ENCODE measurements around the gene CRYBG2.

Gene CRYBG2

DNA sequence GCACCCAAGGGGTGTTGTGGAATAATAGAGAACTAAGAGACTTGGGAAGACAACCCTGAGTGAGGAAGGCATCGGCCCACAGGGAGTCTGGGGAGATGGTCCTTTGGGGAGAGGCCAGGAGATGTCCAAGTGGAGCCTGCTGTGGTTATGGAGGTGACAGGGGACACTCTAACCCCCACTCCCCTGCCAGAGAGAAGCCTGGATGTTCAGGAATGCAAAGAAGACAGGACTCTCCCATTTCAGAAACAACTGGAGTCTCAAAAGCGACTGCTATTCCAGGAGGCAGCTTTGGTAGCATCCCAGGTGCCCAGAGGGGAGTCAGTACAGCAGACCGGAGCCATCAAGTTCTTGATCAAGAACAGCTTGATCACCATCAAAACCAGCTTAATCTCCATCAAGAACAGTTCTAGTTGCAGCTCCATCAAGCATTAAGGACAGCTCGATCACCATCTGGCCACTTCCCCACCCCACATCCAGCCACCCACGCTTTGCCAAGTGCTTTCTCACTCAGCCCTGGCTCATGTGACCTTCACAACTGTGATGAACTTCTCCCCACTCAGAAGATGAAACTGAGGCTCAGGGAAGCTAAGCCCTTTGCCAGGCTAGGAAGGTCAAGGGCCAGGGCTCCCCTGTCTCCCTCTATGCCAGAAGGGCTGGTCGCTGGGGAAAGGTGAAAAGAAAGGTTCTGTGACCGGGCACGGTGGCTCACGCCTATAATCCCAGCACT is 35.4 kb downstream of the CRYBG2 start:
- DNase-seq = peak in 1 of 3 donors; percentile 54
- H3K4me3 ChIP-seq (ENCODE audit: control insufficient read depth in 1 of 7, extremely low read depth in 1 of 7, insufficient read depth in 4 of 7, low read depth in 2 of 7, low read length in 6 of 7) = peak overlapping the region; percentile 49 to 79 (median 70)
- peak overlapping the region; percentile 69 to 86 for H3K27ac ChIP-seq (ENCODE audit: insufficient read depth in 1 of 2, low read depth in 1 of 2, low read length in 2 of 2, poor library complexity in 1 of 2, severe bottlenecking in 2 of 2)
- ChIA-PET POLR2A (interaction anchor here (0.7 to 3.6 kb wide), 6 partner anchors 30 to 149 kb away, joined by 3 to 28 read pairs (median 6); partner anchors contain the start of gene ZNF593), CTCF (interaction anchor here (0.8 to 8.5 kb wide), 13 partner anchors 10 to 162 kb away, joined by 3 to 161 read pairs (median 6); partner anchors contain the start of genes CATSPER4, SH3BGRL3, UBXN11 and ZNF593)
- H3K4me1 ChIP-seq (ENCODE audit: control extremely low read depth in 1 of 4, control insufficient read depth in 4 of 4, insufficient read depth in 4 of 4, low read length in 3 of 4) = peaks cover 13 to 73% (median 65%) of the 10 kb centered on the region in 4 experiments
- peaks cover 0 to 23% (median 8%) of the 10 kb centered on the region in 4 experiments for H3K36me3 ChIP-seq (ENCODE audit: control insufficient read depth in 4 of 4, insufficient read depth in 4 of 4, low read length in 3 of 4)
- no peaks in the 10 kb centered on the region for H3K27me3 ChIP-seq (replicated peaks in 2 of 5; ENCODE audit: control insufficient read depth in 4 of 5, insufficient read depth in 5 of 5, low read length in 4 of 5)
- WGBS (ENCODE audit: insufficient coverage) = 13% methylated on average over 6 of the region's 9 CpGs
- H3K9me3 ChIP-seq (ENCODE audit: control extremely low read depth in 1 of 5, control insufficient read depth in 4 of 5, insufficient read depth in 2 of 5, low read depth in 1 of 5, low read length in 4 of 5) = no peaks in the 10 kb centered on the region

GRCh38 chr1:26317612-26318337 is 36.2 kb downstream of the CRYBG2 start, which contains the start of gene CD52:
Gene CD52 (plus strand): TSS chr1:26317958. CDS start chr1:26318018, 60 bp downstream.
- peak; percentile 38 to 88 (median 86) for DNase-seq
- CTCF ChIA-PET = interaction anchor here (0.8 to 8.5 kb wide), 11 partner anchors 9 to 148 kb away, joined by 3 to 161 read pairs (median 6); partner anchors contain the start of genes CATSPER4, SH3BGRL3, UBXN11 and ZNF593
- H3K27me3 ChIP-seq (replicated peaks in 2 of 5; ENCODE audit: control insufficient read depth in 4 of 5, insufficient read depth in 5 of 5, low read length in 4 of 5) = no peaks in the 10 kb centered on the region
- H3K4me1 ChIP-seq (ENCODE audit: control extremely low read depth in 1 of 4, control insufficient read depth in 4 of 4, insufficient read depth in 4 of 4, low read length in 3 of 4) = peaks cover 13 to 78% (median 67%) of the 10 kb centered on the region in 4 experiments
- H3K9me3 ChIP-seq (ENCODE audit: control extremely low read depth in 1 of 5, control insufficient read depth in 4 of 5, insufficient read depth in 2 of 5, low read depth in 1 of 5, low read length in 4 of 5) = no peaks in the 10 kb centered on the region
- POLR2A ChIA-PET = interaction anchor here (1.0 to 3.6 kb wide), 4 partner anchors 29 to 42 kb away, joined by 5 to 28 read pairs (median 10); no protein-coding TSS in a partner anchor
- peak within 1 kb of the TSS; percentile 69 to 86 for H3K27ac ChIP-seq (ENCODE audit: insufficient read depth in 1 of 2, low read depth in 1 of 2, low read length in 2 of 2, poor library complexity in 1 of 2, severe bottlenecking in 2 of 2)
- WGBS (ENCODE audit: insufficient coverage) = 7% methylated on average over 9 of the region's 12 CpGs
- peaks cover 0 to 21% (median 8%) of the 10 kb centered on the region in 4 experiments for H3K36me3 ChIP-seq (ENCODE audit: control insufficient read depth in 4 of 4, insufficient read depth in 4 of 4, low read length in 3 of 4)
- peak within 1 kb of the TSS; percentile 49 to 79 (median 70) for H3K4me3 ChIP-seq (ENCODE audit: control insufficient read depth in 1 of 7, extremely low read depth in 1 of 7, insufficient read depth in 4 of 7, low read depth in 2 of 7, low read length in 6 of 7)

DNA sequence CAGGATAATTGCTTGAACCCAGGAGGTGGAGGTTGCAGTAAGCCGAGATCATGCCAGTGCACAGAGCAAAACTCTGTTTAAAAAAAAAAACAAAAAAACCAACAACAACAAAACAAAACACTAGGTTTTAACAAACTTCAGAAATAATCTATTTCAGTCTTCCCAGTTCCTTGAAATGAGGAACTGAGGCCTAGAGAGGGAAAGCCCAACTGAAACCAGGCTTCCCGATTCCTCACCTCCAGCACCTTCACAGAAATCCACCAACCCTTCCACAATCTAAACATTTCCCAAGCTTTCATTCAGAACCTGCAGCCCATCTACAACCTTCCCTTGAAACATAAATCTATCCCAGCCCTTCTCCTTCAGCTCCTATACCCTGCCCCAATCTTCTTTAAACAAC is 36.8 kb downstream of the CRYBG2 start:
- WGBS (ENCODE audit: insufficient coverage) = 0% methylated on average over 1 of the region's 2 CpGs
- Histone ChIP-seq H3K4me1 (ENCODE audit: control extremely low read depth in 1 of 4, control insufficient read depth in 4 of 4, insufficient read depth in 4 of 4, low read length in 3 of 4) (peaks cover 13 to 78% (median 67%) of the 10 kb centered on the region in 4 experiments), H3K36me3 (ENCODE audit: control insufficient read depth in 4 of 4, insufficient read depth in 4 of 4, low read length in 3 of 4) (peaks cover 0 to 20% (median 7%) of the 10 kb centered on the region in 4 experiments), H3K27ac (ENCODE audit: insufficient read depth in 1 of 2, low read depth in 1 of 2, low read length in 2 of 2, poor library complexity in 1 of 2, severe bottlenecking in 2 of 2) (peak overlapping the region; percentile 69 to 86), H3K4me3 (ENCODE audit: control insufficient read depth in 1 of 7, extremely low read depth in 1 of 7, insufficient read depth in 4 of 7, low read depth in 2 of 7, low read length in 6 of 7) (peak overlapping the region in 6 of 7 experiments; percentile 59 to 79 (median 74)), H3K9me3 (ENCODE audit: control extremely low read depth in 1 of 5, control insufficient read depth in 4 of 5, insufficient read depth in 2 of 5, low read depth in 1 of 5, low read length in 4 of 5) (no peaks in the 10 kb centered on the region), H3K27me3 (replicated peaks in 2 of 5; ENCODE audit: control insufficient read depth in 4 of 5, insufficient read depth in 5 of 5, low read length in 4 of 5) (no peaks in the 10 kb centered on the region)
- no peak for DNase-seq
- ChIA-PET CTCF (interaction anchor here (1.2 to 8.5 kb wide), 6 partner anchors 9 to 148 kb away, joined by 3 to 161 read pairs (median 17); partner anchors contain the start of genes SH3BGRL3, UBXN11 and ZNF593), POLR2A (interaction anchor here (0.6 to 3.6 kb wide), 2 partner anchors 29 to 31 kb away, joined by 3 to 28 read pairs; no protein-coding TSS in a partner anchor)

GRCh38 chr1:26315874-26316850 is 37.8 kb downstream of the CRYBG2 start:
- H3K4me3 ChIP-seq (ENCODE audit: control insufficient read depth in 1 of 7, extremely low read depth in 1 of 7, insufficient read depth in 4 of 7, low read depth in 2 of 7, low read length in 6 of 7) = peak overlapping the region in 1 of 7 experiments; percentile 78
- ChIA-PET POLR2A (interaction anchor here (0.6 to 3.6 kb wide), 3 partner anchors 28 to 39 kb away, joined by 3 to 28 read pairs (median 5); no protein-coding TSS in a partner anchor), CTCF (interaction anchor here (0.7 to 8.5 kb wide), 6 partner anchors 8 to 429 kb away, joined by 3 to 161 read pairs (median 18); partner anchors contain the start of genes SH3BGRL3 and UBXN11)
- peak overlapping the region in 1 of 2 experiments; percentile 86 for H3K27ac ChIP-seq (ENCODE audit: insufficient read depth in 1 of 2, low read depth in 1 of 2, low read length in 2 of 2, poor library complexity in 1 of 2, severe bottlenecking in 2 of 2)
- H3K27me3 ChIP-seq (replicated peaks in 2 of 5; ENCODE audit: control insufficient read depth in 4 of 5, insufficient read depth in 5 of 5, low read length in 4 of 5) = no peaks in the 10 kb centered on the region
- peaks cover 0 to 12% (median 3%) of the 10 kb centered on the region in 4 experiments for H3K36me3 ChIP-seq (ENCODE audit: control insufficient read depth in 4 of 4, insufficient read depth in 4 of 4, low read length in 3 of 4)
- peaks cover 13 to 71% (median 61%) of the 10 kb centered on the region in 4 experiments for H3K4me1 ChIP-seq (ENCODE audit: control extremely low read depth in 1 of 4, control insufficient read depth in 4 of 4, insufficient read depth in 4 of 4, low read length in 3 of 4)
- WGBS (ENCODE audit: insufficient coverage) = 100% methylated on average over 3 of the region's 8 CpGs
- no peak for DNase-seq
- H3K9me3 ChIP-seq (ENCODE audit: control extremely low read depth in 1 of 5, control insufficient read depth in 4 of 5, insufficient read depth in 2 of 5, low read depth in 1 of 5, low read length in 4 of 5) = no peaks in the 10 kb centered on the region

DNA sequence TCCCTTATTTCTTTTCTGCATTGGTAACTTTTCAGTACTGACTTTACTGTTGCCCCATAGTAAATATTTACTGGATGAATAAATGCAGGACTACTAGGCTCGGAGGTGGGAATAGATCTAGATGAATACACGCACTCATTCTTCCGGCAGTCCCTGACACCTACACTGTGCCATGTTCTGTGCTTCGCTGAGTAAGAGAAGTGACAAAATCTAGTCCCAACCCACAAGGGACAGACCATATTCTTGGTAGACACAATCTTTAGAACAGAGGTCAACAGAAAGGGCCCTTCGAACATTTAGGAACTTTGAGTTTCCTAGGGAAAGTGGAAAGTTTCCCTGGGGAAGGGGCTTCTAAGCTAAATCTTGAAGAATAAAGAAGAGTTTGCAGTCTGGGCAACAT is 39.4 kb downstream of the CRYBG2 start:
- Histone ChIP-seq H3K27me3 (replicated peaks in 2 of 5; ENCODE audit: control insufficient read depth in 4 of 5, insufficient read depth in 5 of 5, low read length in 4 of 5) (no peaks in the 10 kb centered on the region), H3K36me3 (ENCODE audit: control insufficient read depth in 4 of 4, insufficient read depth in 4 of 4, low read length in 3 of 4) (no peaks in the 10 kb centered on the region), H3K27ac (ENCODE audit: insufficient read depth in 1 of 2, low read depth in 1 of 2, low read length in 2 of 2, poor library complexity in 1 of 2, severe bottlenecking in 2 of 2) (no peak overlapping the region), H3K4me3 (ENCODE audit: control insufficient read depth in 1 of 7, extremely low read depth in 1 of 7, insufficient read depth in 4 of 7, low read depth in 2 of 7, low read length in 6 of 7) (no peak overlapping the region), H3K9me3 (ENCODE audit: control extremely low read depth in 1 of 5, control insufficient read depth in 4 of 5, insufficient read depth in 2 of 5, low read depth in 1 of 5, low read length in 4 of 5) (no peaks in the 10 kb centered on the region), H3K4me1 (ENCODE audit: control extremely low read depth in 1 of 4, control insufficient read depth in 4 of 4, insufficient read depth in 4 of 4, low read length in 3 of 4) (peaks cover 13 to 55% (median 46%) of the 10 kb centered on the region in 4 experiments)
- WGBS (ENCODE audit: insufficient coverage) = 100% methylated on average over 4 of the region's 5 CpGs
- ChIA-PET POLR2A (no interaction called here), CTCF (interaction anchor here (0.7 to 2.8 kb wide), 10 partner anchors 10 to 103 kb away, joined by 3 to 9 read pairs (median 4); partner anchors contain the start of gene SH3BGRL3)
- DNase-seq = no peak
